Measurements from ENCODE around the gene CCDC102A. TPM values are rescaled to one million over a fixed set of nuclear protein-coding genes. Genes with fewer than 3 reads are reported as not detected.

Gene CCDC102A
- total RNA-seq, 2 donors from 2014 or later = 10.6 to 22.4 TPM

DNA sequence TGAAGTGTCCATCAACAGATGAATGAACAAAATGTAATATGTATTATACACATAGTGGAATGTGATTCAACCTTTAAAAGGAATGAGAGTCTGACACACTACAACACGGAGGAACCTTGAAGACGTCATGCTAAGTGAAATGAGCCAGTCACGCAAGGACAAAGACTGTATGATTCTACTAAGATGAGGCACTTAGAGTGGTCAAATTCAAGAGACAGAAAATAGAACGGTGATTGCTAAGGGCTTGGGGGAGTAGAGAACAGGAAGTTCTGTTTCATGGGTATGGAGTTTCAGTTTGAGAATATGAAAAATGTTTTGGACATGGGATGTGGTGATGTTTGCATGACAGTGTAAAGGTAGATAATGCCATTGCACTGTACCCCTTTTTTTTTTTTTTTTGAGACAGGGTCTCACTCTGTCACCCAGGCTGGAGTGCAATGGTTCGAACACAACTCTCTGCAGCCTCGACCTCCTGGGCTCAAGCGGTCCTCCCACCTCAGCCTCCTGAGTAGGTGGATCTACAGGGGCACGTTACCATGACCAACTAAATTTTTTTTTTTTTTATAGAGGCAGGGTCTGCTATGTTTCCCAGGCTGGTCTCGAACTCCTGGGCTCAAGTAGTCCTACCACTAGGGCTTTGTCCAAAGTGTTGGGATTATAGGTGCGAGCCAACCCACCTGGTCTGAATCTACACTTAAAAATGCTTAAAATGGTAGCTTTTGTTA, 2.9 kb upstream of the CCDC102A start:
- ATAC-seq = no peak
- TF ChIP-seq, protein P1, sequence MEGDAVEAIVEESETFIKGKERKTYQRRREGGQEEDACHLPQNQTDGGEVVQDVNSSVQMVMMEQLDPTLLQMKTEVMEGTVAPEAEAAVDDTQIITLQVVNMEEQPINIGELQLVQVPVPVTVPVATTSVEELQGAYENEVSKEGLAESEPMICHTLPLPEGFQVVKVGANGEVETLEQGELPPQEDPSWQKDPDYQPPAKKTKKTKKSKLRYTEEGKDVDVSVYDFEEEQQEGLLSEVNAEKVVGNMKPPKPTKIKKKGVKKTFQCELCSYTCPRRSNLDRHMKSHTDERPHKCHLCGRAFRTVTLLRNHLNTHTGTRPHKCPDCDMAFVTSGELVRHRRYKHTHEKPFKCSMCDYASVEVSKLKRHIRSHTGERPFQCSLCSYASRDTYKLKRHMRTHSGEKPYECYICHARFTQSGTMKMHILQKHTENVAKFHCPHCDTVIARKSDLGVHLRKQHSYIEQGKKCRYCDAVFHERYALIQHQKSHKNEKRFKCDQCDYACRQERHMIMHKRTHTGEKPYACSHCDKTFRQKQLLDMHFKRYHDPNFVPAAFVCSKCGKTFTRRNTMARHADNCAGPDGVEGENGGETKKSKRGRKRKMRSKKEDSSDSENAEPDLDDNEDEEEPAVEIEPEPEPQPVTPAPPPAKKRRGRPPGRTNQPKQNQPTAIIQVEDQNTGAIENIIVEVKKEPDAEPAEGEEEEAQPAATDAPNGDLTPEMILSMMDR (IDR thresholded peaks at IDR 0.05) = no peak
- H3K27ac ChIP-seq = no peak overlapping the region
- no peaks in the 10 kb centered on the region for H3K27me3 ChIP-seq
- H3K36me3 ChIP-seq (replicated peaks in 1 of 2; ENCODE audit: insufficient read depth in 1 of 2, low read depth in 2 of 2) = no peaks in the 10 kb centered on the region
- no peak for DNase-seq
- 65 to 78% methylated on average over 10 of the region's 10 CpGs for WGBS, 2 donors
- no peaks in the 10 kb centered on the region for H3K9me3 ChIP-seq
- peaks cover 17% of the 10 kb centered on the region for H3K4me1 ChIP-seq
- no peak overlapping the region for H3K4me3 ChIP-seq
- intact Hi-C loops (cut with DNase I) = no loop called here

- H3K4me1 ChIP-seq = peaks cover 21% of the 10 kb centered on the region
- ATAC-seq (no peak), DNase-seq (peak in 1 of 4 donors; percentile 9)
- no peaks in the 10 kb centered on the region for H3K27me3 ChIP-seq
- 81 to 83% methylated on average over 13 to 14 of the region's 14 CpGs for WGBS, 2 donors
- H3K9me3 ChIP-seq = no peaks in the 10 kb centered on the region
- H3K36me3 ChIP-seq (replicated peaks in 1 of 2; ENCODE audit: insufficient read depth in 1 of 2, low read depth in 2 of 2) = no peaks in the 10 kb centered on the region
- H3K27ac ChIP-seq = no peak overlapping the region
- intact Hi-C loops (cut with DNase I) = no loop called here
- TF ChIP-seq, protein P1 (IDR thresholded peaks at IDR 0.05) = no peak
- TF ChIP-seq POLR2A (IDR thresholded peaks at IDR 0.05) = no peak
- H3K4me3 ChIP-seq = no peak overlapping the region
Measured at GRCh38 chr16:57538235-57538721, 1.9 kb upstream of the CCDC102A start.

- TF ChIP-seq, protein P1 (IDR thresholded peaks at IDR 0.05) = no peak
- no peak for TF ChIP-seq POLR2A (IDR thresholded peaks at IDR 0.05)
- no peak overlapping the region for H3K27ac ChIP-seq
- intact Hi-C loops (cut with DNase I) = no loop called here
Measured at GRCh38 chr16:57537581-57538234, 1.3 kb upstream of the CCDC102A start.

DNA sequence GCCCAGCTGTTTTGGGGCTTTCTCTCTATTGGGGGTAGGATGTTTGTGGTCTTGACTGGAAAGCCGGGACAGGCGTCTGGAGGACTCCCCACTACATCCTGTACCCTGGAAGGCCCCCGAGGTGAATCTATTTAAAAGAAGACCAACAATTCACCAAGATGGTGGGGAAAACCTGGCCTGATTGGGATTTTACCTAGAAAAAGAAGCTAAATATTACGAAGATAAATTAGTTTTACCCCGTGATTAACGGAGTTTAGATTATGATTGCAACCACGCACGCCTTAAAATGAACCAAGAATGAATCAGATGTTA, 779 bp upstream of the CCDC102A start:
- Histone ChIP-seq H3K4me3 (peak overlapping the region in 1 of 2 donors; percentile 84), H3K4me1 (peaks cover 21% of the 10 kb centered on the region), H3K9me3 (no peaks in the 10 kb centered on the region), H3K27me3 (no peaks in the 10 kb centered on the region), H3K27ac (peak overlapping the region in 1 of 4 donors; percentile 78), H3K36me3 (replicated peaks in 1 of 2; ENCODE audit: insufficient read depth in 1 of 2, low read depth in 2 of 2) (no peaks in the 10 kb centered on the region)
- 36 to 54% methylated on average over 8 of the region's 8 CpGs for WGBS, 2 donors
- no peak for TF ChIP-seq POLR2A (IDR thresholded peaks at IDR 0.05)
- TF ChIP-seq, protein P1 (IDR thresholded peaks at IDR 0.05) = no peak
- DNase-seq = no peak
- intact Hi-C loops (cut with DNase I) = no loop called here
- ATAC-seq = no peak

More at GRCh38 chr16:57537581-57538234, 1.3 kb upstream of the CCDC102A start:
- WGBS, 2 donors = 62 to 70% methylated on average over 10 of the region's 10 CpGs
- Histone ChIP-seq H3K4me3 (no peak overlapping the region), H3K36me3 (replicated peaks in 1 of 2; ENCODE audit: insufficient read depth in 1 of 2, low read depth in 2 of 2) (no peaks in the 10 kb centered on the region), H3K27me3 (no peaks in the 10 kb centered on the region), H3K4me1 (peaks cover 21% of the 10 kb centered on the region), H3K9me3 (no peaks in the 10 kb centered on the region)
- DNase-seq (peak in 1 of 4 donors; percentile 8), ATAC-seq (no peak)

Measured in body of pancreas (tissue), 4 donors.